LNCAP (cell line): ENCODE results near the gene GYPA.

ENCODE experiments used
- TF ChIP-seq, protein P1 (sequence below): fragments of 450-650 bp; IDR thresholded peaks from 2 replicates; pipeline ENCODE4 v1.5.1; 2017; ENCODE audit warnings: mild to moderate bottlenecking

The GYPA gene

DNA sequence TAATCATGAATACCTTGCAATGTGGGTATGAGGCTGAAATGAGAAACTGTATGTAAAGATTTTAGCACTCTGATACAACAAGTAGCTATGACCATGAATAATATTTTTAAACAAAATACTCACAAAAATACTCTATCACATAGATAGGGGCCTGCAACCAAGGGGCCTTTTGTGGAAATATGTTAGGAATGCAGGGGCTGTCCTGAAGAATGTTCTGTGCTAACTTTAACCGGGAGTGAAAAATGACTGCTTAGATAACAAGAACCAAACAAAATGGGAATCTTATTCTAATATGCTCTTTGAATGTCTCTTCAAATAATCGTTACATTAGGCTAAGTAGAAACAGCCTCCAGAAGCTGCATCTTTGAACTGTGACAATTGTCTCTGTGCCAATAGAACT, 37.9 kb upstream of the GYPA start:
- TF ChIP-seq, protein P1, sequence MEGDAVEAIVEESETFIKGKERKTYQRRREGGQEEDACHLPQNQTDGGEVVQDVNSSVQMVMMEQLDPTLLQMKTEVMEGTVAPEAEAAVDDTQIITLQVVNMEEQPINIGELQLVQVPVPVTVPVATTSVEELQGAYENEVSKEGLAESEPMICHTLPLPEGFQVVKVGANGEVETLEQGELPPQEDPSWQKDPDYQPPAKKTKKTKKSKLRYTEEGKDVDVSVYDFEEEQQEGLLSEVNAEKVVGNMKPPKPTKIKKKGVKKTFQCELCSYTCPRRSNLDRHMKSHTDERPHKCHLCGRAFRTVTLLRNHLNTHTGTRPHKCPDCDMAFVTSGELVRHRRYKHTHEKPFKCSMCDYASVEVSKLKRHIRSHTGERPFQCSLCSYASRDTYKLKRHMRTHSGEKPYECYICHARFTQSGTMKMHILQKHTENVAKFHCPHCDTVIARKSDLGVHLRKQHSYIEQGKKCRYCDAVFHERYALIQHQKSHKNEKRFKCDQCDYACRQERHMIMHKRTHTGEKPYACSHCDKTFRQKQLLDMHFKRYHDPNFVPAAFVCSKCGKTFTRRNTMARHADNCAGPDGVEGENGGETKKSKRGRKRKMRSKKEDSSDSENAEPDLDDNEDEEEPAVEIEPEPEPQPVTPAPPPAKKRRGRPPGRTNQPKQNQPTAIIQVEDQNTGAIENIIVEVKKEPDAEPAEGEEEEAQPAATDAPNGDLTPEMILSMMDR: no peak

DNA sequence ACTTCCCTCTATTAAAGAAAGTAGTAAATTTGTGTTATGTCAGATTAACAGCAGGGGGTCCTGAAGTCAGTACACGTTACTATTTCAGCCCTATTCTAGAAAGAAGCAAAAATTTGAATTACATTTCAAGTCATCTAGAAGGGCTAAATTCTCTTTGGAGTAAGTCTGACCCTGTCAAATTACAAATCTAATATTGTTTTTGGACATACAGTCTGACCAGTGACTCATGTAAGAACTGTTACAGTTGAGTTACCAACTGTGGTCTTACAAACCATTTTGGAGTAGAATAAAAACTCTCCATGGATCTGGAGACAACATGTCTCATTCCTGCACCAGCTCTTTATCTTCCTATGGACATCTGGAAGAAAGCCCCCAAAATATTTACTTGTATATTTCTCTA, 36.0 kb upstream of the GYPA start:
- TF ChIP-seq, protein P1: no peak

DNA sequence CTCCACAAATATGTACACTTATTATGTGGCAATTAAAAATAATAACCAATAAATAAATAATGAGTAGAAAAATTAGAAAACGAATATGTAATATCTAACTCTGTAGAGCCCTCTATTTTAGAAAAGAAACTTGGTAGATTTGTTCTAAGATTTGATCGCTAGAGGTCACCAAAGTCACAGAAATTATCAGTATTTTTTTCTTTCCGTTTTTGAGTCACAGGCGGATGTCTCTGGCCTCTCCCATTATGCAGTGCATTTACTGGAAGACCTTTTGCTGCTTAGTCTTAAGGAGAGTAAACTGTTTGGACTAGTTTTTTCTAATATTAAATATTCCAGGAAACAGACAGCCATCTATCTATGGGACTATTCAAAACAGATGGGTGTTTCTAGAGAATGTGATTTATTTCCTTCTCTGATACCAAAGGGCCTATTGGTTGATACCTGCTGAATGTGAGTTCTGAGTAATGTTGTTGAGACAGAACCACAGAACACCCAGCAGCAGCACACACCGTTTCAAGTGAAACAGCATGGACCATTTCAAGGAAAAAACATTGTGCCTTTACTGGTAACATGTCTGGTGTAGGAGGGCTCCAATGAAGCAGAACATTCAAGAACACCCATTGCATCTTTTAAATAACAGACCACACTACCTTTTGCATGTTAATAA, 34.0 kb upstream of the GYPA start:
- TF ChIP-seq, protein P1: peak; percentile 44; the same call in 1 of the 2 replicates

DNA sequence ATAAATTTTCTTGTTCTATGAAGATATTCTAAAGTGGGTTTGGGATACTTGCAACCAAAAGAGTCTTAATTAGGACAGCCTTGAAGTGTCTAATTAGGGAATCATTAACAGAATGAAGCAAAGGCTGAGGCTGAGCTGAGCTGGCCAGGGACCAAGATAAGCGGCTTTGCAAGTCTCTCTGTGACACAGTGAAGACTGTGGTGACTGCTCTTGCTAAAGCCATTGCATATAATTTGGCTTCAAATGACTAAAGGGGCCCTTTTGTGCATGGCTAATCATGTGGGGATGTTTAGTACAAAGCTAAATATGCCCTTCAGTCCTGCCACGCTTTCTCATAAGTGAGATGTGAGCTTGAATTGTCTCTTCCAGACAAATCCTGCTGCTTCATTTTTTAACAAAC, 31.2 kb upstream of the GYPA start:
- TF ChIP-seq, protein P1: no peak

DNA sequence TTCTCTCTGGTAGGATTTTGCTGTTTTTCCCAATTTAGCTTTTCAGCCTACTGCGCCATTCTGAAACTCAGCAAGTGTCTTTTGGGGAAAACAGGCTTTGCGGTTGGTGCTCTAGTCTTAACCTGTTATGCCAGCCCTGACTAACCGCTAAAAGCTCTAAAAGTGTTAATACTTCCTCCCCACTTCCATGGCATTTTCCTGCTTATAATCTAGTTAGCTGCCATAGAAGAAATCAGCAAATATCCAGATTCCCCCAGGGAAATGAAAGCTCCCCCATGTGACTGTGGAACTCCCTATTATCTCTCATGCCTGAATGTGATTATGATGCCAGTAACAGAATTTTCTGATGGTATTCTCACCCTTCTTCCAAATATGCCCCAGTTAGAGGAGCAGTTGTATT, 28.7 kb upstream of the GYPA start:
- TF ChIP-seq, protein P1: no peak

DNA sequence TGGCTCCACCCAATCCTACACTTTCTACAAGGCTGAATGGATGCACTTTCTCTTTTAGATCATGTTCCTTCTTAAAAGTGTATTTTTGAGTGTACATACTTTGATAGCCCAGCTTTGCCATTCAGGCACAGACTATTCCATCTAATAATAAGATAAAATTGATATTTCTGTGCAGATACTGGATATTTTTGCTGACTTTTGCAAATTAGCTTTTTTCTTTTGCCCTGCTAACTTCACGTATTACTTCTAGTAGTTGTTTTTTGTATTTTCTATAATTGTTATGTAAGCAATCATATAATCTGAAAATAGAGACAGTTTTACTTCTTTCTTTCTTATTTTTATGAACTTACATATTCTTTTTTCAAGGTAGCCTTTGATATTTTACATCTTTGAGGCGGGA, 13.5 kb upstream of the GYPA start:
- TF ChIP-seq, protein P1: no peak

DNA sequence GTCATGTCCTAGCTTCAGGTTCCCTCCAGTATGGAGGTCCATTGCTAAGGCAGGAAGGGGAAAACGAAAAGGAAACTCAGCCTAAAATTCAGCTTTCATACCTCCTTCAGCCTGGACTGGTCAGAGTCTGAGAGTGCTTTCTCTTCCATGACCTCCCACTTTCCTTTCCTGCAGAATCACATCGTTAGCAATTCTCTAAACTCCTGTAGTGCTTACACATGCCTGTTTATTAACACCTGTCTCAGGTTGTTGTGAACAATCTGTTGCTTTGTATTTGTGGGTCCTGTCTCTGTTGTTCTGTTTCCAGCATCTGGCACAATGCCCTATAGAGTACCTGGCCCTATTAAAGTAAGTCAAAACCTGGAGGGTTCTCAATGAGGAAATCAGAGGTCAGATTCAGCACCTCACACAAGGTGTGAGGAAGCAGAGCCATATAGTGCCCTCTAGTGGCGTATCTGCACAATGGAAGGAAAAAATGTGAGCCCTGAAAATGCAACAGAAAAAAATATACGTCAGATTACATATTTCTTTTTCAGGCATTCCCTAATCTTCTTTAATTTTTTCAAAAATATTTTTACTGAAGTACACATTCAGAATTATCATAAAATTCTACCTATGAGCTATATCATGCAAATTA, 2.3 kb upstream of the GYPA start:
- TF ChIP-seq, protein P1: peak; percentile 63
